ENCODE measurements around the gene TNIP1.

- TF ChIP-seq CTCF (IDR thresholded peaks at IDR 0.05) (no peak), POLR2A (IDR thresholded peaks at IDR 0.05) (no peak)
Observed at GRCh38 chr5:151071021-151071420, 9.8 kb downstream of the TNIP1 start.

Data from adrenal gland (tissue), 5 donors.